Measurements from ENCODE around the gene PPP1R1C.
A peak's percentile ranks its signal among the peaks of the same experiment; 100 is the strongest.

Gene PPP1R1C

DNA sequence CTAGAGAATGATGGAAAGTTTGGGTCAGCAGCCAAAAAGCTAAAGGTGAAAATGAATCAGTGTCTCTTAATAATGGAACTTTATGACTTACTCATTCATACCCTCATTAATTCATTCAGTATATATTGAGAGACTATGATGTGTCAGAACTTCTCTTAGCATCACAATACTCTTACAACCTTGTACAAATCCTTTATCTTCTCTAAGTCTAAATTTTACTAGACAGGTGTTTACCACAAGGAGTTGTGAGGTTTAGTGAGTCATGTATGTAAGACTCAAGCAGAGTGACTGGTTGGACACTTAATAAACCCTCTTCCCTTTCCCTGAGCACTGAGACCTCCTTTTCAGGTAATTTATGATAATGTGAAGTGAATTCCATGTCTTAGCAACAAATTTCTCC is 129.6 kb downstream of the PPP1R1C start:
- no peak for DNase-seq

DNA sequence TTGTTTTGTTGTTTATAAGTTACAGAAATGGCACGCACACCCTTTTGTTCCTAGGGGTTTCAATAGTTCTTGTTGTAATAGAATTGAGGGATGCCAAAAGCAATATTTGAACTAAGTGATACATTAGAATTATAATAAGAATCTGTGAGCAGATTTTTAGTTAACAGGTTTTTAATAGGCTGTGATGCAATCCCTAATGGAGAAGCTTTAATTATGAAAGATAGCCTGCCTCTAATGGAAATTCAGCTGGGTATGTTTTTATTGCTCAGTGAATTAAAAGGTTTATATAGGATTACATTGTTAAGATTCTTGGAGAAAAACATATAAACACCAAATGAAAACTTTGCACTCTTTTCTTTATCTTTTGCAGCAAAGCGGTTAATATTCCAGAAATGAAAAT is 131.1 kb downstream of the PPP1R1C start:
- DNase-seq: no peak

DNA sequence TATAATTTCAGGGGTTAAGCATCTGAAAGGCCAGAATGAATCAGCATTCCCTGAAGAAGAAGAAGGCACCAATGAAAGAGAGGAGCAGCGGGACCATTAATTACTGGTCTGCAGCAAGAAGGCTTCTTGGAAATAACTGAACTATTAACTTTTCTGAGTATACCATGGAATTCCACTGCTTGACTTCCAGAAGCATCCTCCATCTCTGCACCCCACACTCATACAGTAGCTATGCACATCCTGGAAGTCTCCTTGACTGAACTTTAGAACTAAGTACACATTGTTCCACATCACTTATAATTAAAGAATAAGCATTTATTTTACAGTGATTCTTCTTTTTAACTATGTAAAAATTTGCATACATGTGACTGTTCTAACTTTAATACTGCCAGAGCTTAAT is 131.5 kb downstream of the PPP1R1C start:
- DNase-seq: no peak

DNA sequence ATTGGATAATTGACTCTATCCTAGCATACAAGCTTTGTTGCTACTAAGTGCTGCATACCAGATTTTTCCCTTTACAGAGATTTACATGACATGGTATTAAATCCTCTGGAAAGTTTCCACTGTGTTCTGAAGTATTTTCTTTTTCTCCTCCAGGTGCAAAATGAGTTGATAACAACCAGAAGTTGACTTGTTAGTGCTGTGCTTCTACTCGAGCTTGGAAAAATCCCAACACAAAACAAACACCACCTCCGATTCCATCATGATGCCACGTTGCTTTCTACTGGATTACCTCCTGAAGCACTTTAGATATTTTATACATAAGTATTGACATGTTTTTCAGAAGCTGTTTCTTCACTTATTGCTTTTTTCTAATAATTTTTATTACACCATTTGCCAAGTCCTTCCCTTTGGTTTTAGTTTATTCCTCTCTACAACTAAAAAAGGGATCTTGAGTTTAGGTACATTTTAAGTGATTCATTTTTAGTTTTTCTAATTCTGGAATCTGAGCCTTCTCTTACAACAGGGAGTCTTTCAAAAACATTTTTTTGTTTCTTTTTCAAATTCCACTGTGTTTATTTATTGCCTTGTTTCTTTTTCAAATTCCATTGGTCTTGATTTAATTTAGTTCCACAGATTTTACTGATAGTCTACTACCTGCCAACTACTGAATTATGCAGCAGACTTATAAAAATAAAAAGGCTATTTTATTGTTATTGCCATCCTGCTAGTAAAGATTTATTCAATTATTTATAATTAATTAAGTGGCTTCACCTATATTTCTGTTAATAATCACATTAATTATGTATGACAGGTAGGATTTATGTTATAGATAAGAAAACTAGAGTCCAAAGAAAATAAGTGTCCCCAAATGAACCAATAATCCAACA is 143.4 kb downstream of the PPP1R1C start:
- no peak for DNase-seq

DNA sequence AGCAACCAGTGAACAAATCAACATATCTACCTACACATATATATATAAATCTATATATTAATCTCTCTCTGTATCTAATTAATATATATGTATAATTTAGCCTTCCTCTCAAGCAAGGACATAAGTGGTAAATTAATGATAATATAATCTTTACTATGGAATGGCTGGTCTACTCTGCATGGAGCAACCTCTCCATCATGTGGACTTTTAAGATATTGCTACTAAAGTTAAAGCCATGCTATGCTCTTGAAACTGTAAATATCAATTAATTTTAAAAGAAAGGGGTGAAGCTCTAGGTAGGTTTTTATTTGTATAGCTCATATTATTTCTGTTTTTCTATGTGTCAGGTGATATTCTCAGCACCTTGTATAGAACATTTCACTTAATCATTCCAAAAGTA is 147.0 kb downstream of the PPP1R1C start:
- no peak for DNase-seq

DNA sequence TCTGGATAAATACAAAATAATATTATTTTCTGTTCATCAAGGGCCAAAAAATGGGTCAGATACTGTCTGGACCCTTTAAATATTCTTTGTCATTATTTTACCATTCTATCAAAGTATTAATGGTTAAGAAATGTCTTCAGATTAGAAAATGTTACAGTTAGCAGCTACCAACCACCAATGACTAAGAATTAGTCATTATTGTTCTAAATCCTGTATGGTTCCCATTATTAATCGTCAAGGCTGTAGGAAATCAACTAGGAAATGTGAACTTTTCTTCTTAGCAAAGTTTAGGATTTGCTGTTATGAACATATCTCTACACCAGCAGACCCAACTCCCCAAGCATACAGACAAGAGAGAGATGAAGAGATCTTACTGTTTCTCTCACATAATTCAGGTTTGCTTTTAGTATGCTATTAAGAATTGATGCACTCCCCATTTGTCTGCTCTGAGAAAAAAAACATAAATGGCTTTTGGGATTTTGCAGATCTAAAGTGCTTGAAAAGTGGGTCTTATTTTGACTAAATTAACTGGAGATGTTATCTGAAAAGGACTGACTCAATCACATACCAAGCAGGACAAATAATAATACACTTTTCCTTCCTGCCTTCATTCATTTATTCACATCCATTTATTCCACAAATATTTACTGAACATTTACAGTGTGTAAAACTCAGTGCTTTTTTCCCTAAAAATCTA is 147.7 kb downstream of the PPP1R1C start:
- DNase-seq: no peak

DNA sequence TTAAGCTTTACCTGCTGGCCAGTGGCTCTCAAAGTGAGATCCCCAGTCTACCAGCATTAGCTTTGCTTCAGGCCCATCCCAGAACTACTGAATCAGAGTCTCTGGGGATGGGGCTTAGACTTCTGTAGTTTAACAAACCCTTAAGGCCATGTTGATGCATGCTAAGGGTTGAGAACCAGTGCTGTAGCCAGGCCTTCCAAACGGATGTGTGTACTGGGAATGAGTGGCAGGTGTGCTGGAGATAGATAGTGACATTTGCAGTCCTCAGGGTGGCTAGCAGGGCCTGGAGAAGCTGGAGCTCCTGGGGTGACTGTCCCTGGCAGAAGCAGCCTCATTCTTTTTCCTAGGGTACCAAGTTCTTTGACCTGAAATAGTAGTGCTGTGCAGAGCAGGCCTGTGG is 148.5 kb downstream of the PPP1R1C start:
- peak in 1 of 14 donors; percentile 20 for DNase-seq

DNA sequence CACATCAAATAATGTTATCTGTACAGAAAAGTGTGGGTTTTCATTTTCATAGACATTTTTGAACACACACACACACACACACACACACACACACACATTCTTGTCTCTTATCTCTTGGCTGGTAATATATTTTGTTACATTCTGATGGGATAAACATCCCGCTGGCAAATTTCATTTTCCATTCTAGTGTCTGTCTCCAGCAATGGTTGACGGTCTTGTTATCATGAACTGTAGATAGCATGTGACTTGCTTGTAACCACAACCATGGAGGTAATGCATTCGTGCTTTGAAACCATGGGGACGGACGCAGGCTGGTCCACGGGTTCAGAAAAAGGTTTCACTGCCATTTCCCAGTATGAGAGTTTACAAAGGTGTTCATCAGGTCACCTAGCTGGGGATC is 156.4 kb downstream of the PPP1R1C start:
- DNase-seq: no peak

DNA sequence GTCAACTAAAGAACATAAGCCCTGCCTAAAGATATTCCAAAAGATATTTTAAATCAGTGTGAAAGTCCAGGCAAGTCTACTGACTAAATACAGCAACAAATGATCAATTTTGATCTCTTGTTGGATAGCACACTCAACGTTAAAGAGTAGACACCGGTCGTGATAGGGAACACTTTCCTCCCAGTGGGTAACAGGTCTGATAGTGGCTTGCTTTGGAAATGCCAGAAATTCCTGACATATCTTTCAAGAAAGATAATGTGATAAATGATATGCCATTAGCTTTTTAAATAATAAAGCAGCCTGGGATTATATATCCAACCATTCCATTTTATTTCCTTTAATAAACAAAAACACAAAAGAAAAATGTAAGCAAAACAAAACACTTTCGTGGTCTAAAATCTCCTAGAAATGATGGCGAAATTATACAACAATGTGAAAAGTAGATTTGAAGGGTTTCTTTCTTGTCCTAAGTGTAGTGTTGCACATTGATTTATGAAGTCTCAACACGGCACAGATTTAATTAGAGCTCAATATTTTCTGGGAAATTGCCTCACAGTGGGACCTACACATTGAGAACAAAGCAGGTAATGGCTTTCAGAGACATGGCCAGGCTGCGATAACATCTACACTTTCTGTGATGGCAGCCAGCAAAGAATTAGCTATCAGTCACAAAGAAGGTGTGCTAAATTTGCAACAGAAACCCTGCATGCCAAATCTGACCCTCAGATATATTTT is 158.6 kb downstream of the PPP1R1C start:
- DNase-seq: no peak

DNA sequence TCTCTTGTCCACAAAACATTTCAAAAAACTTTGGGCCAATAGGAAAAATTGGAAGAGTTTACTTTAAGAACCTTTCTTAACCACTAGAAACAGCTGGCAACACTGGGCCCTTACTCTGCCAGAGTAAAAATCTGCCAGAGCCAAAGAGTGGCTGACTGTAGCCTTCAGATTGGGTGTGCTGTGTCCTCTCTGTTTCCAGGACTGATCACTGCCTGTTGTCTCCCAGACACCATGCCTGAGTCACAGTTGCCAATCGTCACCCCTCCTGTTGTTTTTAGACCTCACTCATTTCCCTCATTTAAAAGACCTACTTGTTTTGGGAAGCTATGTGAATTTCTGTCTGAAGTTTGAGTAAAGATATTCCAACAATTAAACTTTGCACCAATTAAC is 159.1 kb downstream of the PPP1R1C start:
- DNase-seq: peak in 2 of 14 donors; percentile 3 to 4

DNA sequence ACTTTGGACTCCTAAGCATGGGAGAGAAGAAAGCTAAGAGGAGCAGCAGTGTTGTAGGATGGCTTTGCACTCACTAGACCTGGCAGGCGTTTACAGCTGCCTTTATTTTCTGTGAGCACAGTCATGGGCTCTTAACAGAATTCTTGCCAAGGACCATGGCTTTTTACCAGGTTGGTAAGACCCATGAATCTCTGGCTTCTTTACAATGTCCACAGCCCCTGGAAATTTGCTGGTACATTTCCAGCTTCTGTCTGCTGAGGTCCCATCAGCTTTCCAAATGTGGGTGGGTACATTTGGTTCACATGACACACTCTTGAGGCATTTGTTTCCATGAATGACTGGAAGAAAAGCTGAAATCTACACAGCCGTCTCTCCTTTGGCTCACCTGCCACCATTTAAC is 162.7 kb downstream of the PPP1R1C start:
- peak in 6 of 14 donors; percentile 3 to 24 (median 16) for DNase-seq

DNA sequence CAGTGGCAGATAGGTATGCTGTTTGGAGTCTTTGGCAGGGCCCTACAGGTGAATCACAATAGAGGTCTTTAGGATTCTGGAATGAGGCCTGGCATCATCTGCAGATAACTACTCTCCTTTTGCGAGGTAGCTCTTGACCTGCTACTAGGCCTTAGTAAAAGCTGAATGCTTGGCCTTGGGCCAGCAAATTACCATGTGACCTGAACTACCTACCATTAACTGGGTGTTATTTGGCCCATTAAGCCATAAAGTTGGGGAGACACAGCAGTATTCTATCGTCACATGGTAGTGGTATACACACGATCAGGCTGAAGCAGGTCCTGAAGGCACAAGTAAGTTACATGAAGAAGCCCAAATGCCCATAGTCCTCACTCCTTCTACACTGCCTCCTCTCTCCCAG is 178.2 kb downstream of the PPP1R1C start:
- no peak for DNase-seq

DNA sequence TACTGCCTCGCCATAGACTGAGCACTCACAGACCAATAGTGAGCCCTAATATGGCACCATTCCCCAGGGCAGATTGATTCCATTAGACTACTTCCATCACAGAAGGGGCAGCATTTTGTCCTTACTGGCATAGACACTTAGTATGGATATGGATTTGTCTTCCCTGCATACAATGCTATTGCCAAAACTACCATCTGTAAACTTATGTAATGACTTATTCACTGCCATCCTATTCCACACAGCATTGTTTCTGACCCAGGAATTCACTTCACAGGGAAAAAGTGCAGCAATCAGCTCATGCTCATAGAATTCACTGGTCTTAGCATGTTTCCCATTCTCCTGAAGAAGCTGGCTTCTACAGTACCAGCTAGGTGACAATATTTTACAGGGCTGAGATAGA is 179.0 kb downstream of the PPP1R1C start:
- DNase-seq: peak in 1 of 14 donors; percentile 73

DNA sequence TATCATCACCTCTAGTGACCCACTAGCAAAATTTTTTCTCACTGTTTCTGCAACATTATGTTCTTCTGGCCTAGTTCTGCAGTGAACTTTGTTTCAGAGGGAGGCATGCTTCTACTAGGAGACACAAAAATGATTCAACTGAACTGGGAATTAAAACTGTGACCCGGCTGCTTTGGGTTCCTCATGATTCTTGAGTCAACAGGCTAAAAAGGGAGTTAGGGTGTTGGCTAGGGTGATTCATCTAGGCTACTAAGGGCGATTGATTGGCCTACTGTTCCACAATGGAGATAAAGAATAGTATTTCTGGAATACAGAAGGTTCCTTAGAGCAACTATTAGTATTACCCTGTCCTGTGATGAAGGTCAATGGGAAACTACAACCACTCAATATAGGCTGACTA is 179.5 kb downstream of the PPP1R1C start:
- no peak for DNase-seq

DNA sequence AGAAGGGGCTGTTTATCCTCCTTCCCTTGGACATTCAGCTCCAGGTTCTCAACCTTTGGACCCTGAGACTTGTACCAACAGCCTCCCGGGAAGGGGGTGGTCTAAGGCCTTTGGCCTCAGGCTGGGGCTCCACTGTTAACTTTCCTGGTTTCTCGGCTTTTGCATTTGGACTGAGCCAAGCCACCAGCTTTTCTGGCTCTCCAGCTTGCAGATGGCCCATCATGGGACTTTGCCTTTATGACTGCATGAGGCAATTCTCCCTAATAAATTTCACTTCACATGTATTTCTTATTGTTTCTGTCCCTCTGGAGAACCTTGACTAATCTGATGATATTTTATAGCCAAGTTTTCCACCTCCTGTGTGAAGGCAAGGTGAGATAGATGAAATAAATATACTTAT is 180.8 kb downstream of the PPP1R1C start:
- no peak for DNase-seq

DNA sequence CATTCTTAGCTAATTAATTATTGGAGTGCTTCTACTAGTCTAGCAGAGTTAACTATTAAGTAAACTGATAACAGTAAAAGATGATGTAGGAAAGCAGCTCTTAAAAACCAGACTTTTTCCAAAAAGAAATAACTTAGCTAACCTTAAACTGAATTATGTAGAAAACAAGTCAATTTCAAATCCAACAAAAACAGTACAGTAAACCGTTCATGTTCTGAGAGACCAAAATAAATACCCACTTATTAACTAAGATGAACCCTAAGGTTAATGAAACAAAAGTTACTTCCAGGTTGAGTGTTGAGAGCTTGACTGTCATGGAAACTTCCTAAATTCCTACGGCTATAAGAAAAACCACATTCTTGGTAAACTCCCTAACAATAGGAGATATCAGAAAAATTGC is 181.2 kb downstream of the PPP1R1C start:
- no peak for DNase-seq
